Stimulated activated CD4-positive, alpha-beta T cell treated with anti-CD3 and anti-CD28 coated beads, Interleukin-12 subunit alpha, Interleukin-12 subunit beta, amount 100 ng/mL, for 4 hours (primary cell): ENCODE data around the gene TUBA4B.

Experiments
- DNase-seq: peaks from one replicate; pipeline ENCODE4 v3.0.0-alpha.2; 2020

TUBA4B gene

DNA sequence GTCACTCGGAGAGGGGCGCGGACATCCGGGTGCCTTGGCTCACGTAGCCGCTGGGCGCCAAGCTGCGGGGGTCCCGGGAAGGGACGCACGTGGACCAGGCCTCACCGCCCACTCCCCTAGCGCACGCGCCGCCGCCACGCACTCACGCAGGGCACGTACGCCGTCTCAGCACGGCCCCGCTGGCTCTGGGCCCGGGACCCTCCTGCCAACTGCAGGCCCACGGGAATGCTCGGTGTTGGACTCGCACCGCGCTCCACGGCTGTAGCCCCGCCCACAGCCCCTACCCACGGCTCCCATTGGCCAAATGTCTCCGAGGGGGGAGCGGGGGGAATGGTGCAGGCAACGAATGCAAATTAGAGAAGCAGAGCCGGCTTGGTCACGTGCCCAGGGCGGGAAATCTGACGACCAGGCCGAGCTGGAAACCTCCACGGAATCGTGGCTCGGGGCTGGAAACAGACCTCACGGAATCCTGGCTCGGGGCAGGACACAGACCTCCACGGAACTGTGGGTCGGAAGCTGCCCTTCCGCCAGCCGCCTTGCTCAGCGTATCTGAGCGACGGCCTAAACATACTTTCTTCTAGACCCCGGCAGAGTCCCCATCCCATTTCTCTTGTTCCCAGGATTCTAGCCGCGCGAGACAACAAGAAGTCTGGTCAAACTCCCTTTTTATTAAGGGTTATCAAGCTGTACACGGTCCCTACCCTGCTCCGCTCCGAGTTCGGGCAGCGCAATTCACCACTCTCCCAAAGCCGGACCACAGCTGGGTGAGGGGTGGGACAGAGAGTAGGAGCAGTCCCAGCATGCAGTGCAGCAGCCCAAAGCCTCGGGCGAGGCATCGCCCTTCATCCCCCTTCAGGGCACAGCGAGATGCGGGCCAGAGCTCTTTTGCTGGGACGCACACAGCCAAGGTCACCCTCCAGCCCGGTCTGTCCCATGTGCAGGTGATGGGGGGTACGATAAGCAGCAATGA is 34.0 kb upstream of the TUBA4B start, which contains the start of gene ABCB6:
Gene ABCB6 (minus strand): TSS at position 227 of the 970 bp plus-strand sequence. CDS start 285 bp downstream, outside the sequence.
- peak; percentile 87 for DNase-seq

GRCh38 chr2:219219784-219220532 is 33.1 kb upstream of the TUBA4B start:
- DNase-seq, result no peak

DNA sequence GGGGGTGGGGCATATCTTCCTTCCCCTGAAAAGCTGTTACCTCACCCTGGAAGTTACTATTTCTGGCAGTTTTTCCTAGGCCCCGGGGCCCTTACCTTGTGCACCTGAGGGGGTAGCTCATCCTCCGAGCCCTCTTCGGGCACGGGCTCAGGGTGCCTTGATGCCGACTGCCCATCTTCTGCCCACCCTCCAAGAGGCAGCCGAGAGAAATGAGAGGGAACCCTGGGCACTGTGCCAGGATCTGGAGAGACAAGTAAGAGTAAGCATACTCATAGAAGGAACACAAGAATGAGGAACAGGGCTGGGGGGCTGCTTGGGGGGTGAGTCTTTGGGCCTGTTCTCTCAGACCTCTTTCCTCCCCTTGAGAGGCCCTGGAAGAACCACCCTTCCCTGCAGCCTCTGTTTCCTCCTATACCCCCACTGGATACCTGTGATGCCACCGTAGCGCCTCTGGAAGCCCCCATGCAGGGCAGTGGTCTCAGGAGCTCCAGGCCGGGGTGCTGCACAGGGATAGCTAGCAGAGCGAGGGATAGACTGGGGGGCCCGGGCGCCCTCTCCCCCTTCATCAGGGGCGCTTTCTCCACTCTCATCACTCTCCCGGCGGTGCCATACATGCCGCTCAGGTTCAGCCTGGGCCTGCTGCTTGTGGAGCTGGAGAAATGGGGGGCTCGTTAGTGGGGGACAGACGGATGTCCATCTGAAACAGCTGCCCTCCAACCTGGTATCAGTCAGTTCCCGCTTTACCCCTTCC is 32.2 kb upstream of the TUBA4B start:
- DNase-seq, result no peak

DNA sequence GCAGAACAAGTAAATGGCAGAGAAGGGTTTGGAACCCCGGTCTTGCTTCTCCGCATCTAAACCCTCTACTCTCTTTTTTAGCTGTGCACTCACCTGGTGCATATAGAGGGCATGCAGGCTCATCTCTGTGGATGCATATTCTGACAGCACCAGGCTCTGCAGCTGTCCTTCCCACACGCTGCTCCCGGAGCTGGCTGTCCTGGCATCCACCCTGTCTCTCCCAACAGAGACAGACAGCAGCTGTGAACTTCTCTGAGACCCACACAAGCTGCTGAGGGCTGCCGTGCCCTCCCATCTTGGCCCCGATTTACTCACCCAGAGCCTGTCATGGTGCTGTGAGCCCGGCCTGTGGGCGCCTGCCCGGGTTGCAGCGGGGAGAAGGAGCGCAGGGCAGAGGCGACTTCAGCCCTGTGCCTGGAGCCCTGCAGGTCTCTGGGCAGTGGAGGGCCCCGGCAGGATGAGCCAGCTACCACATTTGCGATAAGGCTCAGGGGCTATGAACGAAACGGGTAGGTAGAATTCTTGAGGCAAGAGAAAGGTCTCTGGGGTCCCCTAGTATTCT is 31.0 kb upstream of the TUBA4B start:
- no peak for DNase-seq

GRCh38 chr2:219223831-219224610 is 29.0 kb upstream of the TUBA4B start:
- no peak for DNase-seq

GRCh38 chr2:219225350-219225749 is 27.7 kb upstream of the TUBA4B start:
- DNase-seq, result no peak

DNA sequence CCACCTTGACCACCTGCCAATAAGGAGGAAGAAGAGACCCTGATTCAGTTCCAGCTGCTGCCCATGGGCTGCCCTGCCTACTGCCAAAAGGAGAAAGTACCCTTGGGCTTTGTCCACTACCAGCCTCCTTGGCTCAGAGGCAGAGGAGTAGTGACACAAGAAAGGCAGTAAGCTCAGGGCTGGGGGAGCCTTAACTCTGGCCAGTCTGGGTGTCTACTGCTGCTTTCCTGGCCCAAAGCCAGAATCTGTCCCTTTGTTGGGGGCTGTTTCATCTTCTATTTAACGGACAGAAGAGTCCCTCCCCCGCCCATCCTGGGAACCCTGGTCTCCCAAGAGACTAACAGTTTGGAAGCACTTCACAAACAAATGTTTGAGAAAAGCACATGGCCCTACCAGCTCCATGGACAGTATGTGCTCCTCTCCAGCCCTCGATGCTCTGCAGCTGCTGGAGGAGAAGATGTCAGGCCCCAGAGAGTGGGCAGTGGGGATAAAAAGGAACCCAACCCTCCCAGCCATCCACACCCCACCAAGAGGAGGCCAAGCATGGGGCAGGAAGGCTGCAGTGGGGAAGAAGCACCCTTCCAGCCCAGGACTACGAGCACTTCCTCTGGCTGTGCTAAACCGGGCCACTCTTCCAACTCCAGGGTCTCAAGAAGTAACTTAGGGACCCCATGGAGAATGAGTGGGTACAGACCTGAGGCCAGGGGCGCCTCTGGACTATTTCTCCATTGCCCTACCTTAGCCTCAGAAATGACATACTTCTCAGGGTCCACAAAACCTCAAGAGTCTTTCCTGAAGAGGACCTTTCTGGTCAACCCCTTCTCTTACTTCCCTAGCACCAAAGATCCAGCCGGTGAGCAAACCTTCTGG is 24.8 kb upstream of the TUBA4B start:
- no peak for DNase-seq

GRCh38 chr2:219228911-219229304 is 24.1 kb upstream of the TUBA4B start:
- no peak for DNase-seq

- DNase-seq, result peak; percentile 94
These were observed 23.6 kb upstream of the TUBA4B start, which contains the start of the genes ANKZF1 and ATG9A for GRCh38 chr2:219229305-219230058. ANKZF1 (plus strand) TSS chr2:219229806; CDS start chr2:219230258, 452 bp downstream. ATG9A (minus strand) TSS chr2:219229636; CDS start chr2:219228024, 1,612 bp downstream.

DNA sequence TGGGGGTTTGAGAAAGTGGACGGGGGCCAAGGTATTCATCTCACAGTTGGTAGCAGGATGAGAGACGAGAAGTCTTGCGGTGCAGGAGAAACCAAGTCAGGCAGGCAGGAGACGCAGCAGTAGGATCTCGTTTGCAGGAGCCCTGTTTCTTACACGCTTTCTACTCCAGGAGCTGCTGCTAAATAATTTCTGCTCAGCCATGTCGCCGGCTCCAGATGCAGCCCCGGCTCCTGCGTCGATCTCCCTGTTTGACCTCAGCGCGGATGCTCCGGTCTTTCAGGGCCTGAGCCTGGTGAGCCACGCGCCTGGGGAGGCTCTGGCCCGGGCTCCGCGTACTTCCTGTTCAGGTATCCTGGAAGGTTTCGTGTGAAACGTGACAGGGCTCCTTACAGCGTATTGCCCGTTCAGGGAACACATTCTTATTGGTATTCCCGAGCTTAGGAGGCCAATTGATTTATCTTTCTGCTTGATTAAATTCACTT is 22.9 kb upstream of the TUBA4B start:
- DNase-seq, result peak; percentile 47

GRCh38 chr2:219234331-219234730 is 18.7 kb upstream of the TUBA4B start:
- DNase-seq, result no peak

GRCh38 chr2:219243291-219243761 is 9.7 kb upstream of the TUBA4B start:
- DNase-seq, result no peak

- DNase-seq, result no peak
These were observed 8.3 kb upstream of the TUBA4B start for GRCh38 chr2:219244789-219245147.

- DNase-seq, result peak; percentile 88
These were observed 7.7 kb upstream of the TUBA4B start, which contains the start of the genes GLB1L and STK16 for GRCh38 chr2:219245148-219245898. GLB1L (minus strand) TSS chr2:219245444; CDS start chr2:219243573, 1,871 bp downstream. STK16 (plus strand) TSS chr2:219245479; CDS start chr2:219246000, 521 bp downstream.

- no peak for DNase-seq
These were observed 7.2 kb upstream of the TUBA4B start for GRCh38 chr2:219245899-219246230.

DNA sequence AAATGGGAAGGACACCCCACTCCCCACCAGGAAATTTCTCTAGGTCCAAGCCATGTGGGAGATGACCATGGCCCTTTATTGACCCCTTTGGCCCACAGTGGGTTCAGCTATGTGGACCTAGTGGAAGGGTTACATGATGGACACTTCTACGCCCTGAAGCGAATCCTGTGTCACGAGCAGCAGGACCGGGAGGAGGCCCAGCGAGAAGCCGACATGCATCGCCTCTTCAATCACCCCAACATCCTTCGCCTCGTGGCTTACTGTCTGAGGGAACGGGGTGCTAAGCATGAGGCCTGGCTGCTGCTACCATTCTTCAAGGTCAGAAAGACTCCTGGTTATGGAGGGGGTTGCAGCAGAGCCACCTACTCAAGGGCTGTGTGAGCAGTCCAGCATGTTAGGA is 6.5 kb upstream of the TUBA4B start:
- DNase-seq, result no peak

DNA sequence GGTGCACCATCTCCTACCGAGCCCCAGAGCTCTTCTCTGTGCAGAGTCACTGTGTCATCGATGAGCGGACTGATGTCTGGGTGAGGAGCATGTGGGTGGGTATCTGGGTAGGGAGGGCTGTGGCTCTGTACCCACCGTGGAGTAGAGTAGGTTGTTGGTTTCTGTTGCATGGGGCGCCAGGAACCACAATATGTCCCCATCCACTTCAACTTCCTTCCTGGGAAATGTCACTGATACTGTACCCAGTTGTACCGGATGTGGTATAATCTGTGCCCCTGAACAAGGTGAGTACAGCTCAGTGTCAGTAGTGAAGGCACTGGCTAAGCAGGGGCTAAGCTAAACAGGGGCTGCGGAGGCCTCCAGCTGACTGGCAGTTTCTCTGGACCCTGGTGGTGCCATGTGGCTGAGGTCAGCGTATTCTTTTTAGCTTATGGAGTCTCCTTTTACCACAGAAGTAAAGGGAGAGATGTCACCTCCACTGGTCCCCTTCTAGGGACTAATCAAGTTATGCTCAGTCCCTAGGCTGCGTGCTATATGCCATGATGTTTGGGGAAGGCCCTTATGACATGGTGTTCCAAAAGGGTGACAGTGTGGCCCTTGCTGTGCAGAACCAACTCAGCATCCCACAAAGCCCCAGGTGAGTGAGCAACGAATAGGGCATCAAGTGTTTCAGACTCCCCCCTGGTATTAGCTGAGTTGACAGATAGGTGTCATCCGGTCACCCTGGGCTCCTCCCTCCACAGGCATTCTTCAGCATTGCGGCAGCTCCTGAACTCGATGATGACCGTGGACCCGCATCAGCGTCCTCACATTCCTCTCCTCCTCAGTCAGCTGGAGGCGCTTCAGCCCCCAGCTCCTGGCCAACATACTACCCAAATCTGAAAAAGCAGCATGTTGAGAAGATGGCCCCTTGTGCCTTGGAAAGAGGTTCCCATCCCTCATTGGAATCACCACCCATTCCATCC is 5.1 kb upstream of the TUBA4B start:
- peak; percentile 49 for DNase-seq

DNA sequence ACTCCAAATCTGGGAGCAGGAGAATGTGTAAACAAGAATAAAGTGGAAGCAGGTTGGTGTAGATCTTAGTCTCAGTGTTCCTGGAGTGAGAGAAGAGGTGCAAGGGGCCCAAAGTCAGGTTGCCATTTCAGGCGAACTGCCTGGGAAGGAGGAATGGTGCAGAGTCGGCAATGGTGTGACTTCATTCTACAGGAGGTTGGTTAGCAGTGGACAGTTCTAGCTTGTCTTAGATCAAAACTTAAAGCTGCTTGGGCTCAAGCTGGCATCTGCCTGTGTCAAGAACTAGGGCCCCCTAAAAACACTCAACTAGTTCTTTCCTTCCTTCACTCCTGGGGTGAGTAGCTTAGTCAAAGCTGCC is 4.2 kb upstream of the TUBA4B start:
- DNase-seq, result no peak
